Measurements from ENCODE around the gene KRTCAP2.
"Not testable (repeated sequence)": the region's sequence is repeated elsewhere in the genome, so short reads cannot be mapped to it uniquely, and the experiment has no call there.

The KRTCAP2 gene

DNA sequence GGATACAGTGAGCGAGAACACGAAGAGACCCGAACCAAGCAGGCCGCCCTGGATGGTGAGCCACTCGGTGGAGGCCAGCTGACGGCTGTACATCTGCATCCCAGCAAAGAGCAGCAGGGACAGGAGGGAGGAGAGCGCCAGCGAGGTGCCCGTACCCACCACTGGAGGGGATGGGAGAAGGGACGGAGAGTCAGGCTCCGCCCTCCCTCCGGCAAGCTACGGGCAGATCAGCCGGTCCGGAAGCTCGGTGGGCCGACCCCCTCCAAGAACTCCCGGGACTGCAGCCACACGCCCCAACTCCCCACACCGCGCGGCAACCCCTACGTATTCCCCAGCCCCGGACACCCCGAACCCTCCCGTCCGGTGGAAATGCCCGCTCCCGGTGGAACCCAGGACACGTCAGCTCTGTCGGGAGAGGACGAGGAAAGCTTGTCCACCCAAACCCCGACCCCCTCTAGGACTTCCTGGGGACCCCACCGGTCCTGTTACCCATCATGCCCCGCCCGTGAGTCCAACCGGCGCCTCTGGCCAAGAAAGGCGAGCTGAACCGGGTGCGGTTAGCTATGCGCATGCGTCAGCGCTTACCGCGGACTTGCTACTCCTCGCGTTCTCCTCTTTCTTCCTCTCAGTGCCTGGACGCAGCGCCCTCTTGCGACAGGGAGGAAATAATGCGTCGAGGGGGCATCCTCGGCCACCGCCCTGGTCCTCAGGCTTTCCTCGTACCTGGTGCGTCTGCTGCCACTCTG is at the start of gene KRTCAP2:
KRTCAP2 (minus strand) TSS at position 573 of the 746 bp plus-strand sequence; CDS start at position 493, 80 bp downstream.
- DNase-seq: peak; percentile 92 to 93

DNA sequence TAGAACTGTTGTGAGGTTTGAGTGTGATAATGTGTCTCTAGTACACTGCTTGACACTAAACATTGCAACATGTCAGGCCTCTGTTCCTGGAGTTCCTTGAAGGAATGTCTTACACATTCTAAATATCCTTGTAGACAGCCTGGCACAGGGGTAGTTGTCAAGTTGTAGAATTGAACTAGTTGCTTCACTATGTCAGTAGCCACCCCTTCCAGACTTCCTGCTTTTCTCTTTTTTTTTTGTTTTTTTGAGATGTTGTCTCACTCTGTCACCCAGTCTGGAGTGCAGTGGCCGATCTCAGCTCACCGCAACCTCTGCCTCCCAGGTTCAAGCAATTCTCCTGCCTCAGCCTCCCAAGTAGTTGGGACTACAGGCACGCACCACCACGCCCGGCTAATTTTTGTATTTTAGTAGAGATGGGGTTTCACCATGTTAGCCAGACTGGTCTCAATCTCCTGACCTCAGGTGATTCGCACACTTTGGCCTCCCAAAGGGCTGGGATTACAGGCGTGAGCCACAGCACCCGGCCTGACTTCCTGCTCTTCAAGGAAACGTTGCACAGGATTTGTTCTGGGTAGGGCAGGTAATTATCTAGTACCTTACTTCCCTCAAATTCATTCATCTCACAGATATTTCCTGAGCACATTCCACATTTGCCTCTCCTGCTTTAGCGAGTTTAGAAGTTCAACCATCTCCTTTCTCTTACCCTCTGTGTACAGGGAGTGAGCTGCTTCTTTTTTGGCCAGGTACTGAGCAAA is 47.3 kb upstream of the KRTCAP2 start:
- DNase-seq: not testable (repeated sequence)

DNA sequence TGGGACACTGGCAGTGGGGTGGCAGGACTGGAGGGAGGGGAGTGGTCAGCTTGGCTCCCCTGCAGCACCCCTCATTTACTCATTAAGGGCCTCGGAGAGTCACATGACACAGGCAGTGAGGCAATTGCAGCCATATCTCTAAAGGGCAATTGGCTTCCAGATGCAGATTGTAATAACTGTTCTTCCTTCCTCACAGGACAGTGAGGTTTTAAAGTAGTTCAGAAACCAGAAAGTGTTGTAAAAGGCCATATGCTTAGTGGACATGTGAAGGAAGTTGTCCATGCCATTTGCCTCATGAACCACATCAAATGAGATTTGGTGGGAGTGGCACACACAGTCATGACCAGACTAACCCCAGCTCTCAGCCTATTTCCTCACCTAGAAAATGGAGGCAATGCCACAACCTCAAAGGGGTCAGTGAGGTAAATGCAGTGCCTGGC is 46.5 kb upstream of the KRTCAP2 start:
- no peak for DNase-seq

DNA sequence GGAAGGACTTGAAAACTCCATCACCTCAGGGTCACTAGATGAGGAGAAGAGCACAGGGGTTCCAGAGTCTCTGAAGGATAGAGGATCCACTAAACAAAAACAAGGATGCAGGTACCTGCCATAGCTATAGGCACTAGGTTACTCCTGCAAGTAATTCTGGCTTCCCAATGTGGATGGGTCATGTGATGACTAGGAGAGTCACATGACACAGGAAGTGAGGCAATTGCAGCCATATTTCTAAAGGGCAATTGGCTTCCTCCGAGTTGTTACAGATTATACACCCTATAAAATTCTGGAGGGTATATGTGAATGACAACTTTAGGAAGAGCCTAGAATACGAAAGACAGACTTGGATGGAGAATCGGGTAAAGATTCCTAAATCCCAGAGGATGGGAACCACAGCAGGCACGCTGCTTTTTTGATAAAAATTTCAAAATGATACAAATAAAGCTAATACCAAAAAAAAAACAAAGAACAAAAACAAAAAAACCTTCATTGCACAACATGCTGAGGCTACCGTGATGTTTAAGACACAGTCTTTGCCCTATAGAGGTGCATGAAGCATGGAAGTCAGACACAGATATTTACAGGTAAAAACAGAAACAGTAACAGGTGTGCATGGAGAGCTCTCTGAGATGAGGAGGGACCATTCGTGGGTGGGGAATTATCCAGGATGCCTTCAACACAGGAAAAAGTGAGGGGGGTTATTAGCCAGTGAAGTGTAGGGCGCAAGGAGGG is 45.9 kb upstream of the KRTCAP2 start:
- DNase-seq: peak in 1 of 2 donors; percentile 41

DNA sequence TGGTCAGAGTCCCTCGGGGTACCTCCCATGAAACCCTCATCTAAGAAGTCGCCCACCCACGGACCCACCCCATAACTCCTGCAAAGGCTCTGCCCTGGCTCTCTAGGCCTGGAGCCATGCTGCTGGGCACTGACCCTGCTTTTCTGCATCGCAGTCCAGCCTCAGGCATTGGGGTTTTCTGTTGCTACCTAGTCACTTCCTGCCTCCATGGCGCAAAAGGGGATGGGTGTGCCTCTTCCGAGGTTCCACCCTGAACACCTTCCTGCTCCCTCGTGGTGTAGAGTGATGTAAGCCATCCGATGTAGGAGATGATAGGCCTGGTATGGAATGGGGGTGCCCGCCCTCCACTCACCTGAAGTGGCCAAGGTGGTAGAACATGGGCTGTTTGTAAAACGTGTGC is 41.6 kb upstream of the KRTCAP2 start:
- DNase-seq: not testable (repeated sequence)

DNA sequence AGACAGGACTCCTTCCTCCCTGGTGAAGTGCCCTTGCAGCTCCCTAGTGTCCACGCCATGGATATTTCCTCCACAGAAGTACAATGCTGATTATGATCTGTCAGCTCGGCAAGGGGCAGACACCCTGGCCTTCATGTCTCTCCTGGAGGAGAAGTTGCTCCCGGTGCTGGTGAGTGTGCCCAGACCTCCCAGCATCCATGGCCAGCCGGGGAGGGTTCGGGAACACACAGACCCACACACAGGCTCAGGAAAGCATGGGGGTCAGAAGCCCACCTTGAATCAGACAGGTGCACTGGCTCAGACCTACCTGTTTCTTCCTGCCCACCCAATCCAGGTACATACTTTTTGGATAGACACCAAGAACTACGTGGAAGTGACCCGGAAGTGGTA is 38.9 kb upstream of the KRTCAP2 start:
- not testable (repeated sequence) for DNase-seq

DNA sequence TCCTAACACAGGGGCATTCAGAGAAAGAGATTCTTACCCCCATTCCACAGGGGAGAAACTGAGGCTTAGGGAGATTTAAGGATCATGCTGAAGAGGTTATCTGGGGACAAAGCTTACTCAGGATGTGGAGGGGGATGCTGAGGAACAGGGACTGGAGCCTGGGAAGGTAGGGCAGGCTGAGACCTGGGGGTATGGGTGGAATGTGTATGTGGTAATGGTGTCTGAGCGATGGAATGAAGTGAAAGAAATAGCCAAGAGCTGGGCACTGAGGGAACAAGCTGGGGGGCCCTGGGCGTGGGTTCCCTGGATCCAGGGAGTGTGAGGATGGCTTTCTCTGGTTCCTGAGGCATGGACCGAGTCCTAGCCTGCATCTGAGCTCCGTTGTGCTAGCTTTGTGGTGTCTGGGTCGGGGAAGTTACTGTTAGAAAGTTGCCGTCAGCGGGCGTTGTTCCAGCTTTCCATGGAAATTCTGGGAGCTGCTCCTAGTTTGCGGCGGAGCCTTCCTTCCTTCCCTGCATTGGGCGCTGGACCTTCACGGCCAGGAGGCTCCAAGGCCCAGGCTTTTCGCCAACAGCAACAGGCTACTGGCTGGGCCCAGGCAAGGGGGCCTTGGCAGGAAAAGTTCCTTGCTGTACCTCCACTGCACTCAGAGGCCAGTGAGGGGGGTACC is 38.4 kb upstream of the KRTCAP2 start:
- DNase-seq: not testable (repeated sequence)

DNA sequence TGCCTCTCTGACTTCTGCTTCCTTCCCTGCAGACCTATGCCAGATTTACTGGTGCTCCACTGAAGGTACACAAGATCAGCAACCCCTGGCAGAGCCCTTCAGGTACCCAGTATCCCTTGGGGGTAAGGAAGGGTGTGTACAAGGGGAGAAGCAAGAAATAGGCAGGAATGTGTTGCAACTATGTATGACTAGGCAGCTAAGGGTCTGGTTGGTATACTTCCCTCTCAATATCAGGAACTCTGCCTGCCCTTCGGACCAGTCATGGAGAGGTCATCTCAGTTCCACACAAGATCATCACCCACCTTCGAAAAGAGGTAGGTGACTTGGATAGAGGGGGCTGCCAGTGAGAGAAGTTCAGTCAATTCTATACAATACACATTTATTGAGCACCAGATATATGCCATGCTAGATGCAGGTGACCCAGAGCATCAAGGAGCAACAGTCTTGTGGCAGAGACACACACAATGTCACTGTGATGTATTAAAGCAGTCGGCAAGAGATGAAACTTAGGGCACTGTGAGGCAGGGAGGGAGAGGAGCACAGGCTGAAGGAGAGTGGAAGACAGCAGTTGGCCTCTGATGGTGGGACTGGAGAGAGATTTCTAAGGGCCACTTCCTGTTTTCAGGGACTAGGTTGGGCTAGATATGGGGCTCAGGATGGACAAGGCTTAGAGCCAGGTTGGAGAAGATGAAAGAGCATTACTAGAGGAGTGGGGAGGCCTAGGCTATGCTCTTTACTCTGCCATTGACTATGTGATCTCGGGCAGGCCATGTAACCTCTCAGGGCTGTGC is 37.4 kb upstream of the KRTCAP2 start:
- no peak for DNase-seq

DNA sequence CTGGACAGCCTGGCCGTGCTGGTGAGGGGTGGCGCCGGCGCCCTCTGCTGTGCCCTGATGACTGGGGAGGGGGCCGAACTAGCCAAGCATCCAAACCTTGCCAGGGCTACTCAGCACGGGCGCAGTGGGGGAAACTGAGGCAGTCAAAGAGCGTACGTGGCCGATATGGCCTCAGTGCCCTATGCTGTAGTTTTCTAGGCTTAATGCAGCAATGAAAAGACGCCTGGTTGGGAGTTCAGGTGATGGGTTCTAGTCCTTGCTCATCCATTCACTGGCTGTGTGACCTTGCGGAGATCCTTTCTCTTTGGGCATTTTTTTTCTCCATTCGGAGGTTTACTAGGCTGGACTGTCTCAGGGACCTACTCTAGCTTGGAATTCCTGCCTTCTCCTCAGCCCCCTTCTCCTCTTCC is 36.2 kb upstream of the KRTCAP2 start:
- DNase-seq: no peak

DNA sequence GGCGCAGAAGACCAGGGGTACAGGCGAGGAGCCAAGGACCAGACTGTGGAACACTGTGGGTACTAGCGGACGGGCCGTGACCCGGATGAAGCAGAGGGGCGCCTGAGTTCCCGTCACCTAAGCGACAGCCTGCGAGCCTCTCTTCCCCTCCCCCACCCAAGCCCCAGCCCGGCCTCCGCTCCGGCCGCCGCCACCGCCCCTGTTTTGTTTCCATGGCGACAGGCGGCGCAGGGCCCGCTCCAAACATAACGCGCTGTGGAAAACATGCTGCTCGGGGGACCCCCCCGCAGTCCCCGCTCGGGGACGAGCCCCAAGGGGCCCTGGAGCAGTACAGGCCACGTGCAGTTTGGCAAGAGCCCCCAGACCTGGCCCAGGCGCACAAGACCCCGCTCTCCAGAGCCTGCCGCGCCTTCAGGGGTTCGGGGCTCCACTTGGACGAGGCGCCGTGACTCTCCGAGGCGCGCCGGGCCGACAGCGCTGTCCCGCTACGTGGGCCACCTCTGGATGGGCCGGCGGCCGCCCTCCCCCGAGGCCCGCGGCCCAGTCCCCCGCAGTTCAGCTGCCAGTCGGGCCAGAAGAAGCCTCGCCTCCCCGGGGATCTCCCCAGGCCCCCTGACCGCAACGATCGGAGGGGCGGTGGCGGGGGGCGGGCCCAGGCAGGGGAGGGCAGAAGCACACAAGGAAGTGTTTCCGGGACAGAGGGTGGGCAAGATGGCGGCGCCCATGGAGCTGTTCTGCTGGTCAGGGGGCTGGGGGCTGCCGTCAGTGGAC is 35.6 kb upstream of the KRTCAP2 start, which contains the start of gene MTX1:
MTX1 (plus strand) TSS at position 155 of the 771 bp plus-strand sequence; CDS start at position 265, 110 bp downstream.
- DNase-seq: peak; percentile 78 to 80

DNA sequence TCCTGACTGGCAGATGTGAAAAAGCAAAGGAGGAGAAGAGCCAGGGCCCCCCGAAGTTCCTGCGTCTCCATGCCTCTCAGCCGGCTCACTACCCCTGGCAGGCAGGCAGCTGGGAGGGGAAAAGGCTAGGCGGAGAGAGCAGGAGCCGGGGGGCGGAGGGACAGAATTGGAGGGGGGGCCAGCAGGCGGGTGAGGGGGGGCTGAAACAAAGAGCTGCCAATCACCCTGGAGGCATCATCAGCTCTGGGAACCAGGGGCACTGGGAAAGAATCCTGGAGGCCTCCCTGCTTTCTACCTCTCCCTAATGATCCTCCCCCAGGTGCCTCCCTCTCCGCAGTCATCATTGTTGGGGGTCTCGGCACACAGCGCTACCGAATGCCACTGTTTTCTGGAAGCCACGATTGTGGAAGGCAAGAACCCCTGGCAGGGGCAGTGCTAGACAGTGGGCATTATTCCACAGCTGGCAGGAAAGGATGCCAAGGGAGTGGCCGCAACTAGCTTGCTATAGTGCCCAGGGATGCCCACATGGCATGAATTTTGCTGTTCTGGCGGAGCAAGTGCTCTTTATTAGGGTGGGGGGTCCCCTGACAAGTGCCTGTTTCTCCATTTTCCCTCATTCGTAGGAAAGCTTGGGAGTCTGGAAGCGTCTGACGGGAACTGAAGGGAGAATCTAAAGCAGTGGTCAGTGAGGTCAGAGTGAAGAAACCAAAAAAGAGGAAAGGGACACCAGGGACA is 34.9 kb upstream of the KRTCAP2 start, which contains the start of gene THBS3:
THBS3 (minus strand) TSS at position 92 of the 735 bp plus-strand sequence; CDS start at position 71, 21 bp downstream.
- no peak for DNase-seq

DNA sequence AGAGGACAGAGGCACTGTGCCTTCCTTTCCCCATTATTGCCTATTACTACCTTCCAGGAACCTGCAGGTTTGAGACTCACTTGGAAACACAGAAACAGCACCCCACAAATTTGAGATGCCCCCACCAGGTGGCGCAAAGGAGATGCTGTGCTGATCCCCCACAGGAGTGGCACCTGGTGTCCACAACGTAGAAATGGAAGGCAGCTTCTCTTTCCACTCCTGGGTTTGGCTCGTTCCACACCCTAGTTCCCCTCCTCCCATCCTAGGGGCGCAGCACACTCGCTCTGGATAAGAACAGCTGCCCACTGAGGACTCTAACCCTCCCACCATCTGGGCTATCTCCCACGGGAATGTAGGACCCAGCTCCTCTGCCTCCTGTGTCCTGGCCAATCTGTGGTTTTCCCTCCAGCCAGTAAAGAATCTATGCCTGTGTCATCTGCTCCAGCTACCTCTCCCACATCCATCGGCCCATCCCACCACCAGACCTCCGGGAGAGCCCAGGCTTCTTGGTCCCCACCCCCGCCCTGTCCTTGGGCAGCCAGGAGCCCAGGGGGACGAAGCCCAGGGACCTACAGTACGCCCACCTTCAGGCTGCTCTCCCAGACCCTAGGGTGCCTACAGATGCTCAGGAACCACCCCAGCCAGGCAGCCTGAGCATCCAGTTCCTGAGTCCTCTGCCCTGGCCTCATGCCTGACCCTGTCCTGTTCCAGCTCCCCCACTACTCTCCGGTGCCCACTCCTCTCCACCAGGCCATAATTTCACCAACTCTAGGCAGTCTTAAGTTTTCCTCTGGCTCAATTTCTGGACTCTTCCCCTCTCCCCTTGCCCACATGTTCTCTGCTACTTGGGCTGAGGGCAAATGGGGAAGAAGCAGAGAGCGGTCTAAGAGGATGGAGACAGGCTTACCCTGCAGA is 34.0 kb upstream of the KRTCAP2 start:
- DNase-seq: peak; percentile 92 to 94

DNA sequence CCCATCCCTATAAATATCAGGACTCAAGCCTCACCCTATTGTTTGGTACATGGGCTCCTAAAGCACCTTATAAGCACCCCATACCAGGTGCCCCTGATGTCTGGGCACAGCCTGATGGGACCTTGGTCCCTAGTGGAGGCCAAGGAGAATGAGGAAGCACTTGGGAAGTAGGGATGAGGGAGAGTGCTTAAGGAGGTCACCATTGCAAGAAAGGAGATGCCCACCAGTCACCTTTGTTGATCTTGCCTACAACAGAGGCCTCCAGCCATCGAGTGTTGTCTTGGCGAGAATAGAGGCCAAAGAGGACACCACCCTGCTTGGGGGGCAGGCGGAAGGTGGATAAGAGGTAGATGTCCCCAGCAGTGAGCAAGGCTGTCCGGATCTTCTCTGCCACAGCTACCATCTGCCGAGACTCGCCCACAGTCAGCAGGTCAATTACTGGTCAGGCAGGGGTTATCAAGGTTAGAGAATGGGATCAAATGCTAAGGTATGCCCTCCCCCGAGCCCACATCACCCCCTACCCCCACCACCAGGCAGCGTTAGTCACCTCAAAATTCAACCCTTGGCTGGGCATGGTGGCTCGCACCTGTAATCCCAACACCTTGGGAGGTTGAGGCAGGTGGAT is 33.0 kb upstream of the KRTCAP2 start:
- no peak for DNase-seq

DNA sequence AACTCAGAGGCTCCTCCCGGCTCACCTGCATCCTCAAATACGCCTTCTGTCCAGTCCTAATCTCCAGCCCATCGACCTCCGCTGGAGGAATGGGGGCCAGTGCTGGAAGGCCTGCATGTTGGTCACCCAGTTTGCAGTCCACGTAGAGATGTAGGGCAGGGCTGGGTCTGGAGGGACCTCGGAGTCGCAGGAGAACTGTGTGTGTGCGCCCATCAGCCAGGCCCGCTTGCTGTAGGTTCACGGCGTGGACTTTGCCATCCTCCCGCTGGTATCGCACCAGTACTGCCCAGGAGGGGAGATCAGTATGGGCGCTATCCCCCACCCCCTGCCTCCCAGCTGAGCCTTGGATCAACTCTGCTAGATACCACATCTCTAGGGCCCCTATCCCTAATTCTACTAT is 31.9 kb upstream of the KRTCAP2 start:
- no peak for DNase-seq

DNA sequence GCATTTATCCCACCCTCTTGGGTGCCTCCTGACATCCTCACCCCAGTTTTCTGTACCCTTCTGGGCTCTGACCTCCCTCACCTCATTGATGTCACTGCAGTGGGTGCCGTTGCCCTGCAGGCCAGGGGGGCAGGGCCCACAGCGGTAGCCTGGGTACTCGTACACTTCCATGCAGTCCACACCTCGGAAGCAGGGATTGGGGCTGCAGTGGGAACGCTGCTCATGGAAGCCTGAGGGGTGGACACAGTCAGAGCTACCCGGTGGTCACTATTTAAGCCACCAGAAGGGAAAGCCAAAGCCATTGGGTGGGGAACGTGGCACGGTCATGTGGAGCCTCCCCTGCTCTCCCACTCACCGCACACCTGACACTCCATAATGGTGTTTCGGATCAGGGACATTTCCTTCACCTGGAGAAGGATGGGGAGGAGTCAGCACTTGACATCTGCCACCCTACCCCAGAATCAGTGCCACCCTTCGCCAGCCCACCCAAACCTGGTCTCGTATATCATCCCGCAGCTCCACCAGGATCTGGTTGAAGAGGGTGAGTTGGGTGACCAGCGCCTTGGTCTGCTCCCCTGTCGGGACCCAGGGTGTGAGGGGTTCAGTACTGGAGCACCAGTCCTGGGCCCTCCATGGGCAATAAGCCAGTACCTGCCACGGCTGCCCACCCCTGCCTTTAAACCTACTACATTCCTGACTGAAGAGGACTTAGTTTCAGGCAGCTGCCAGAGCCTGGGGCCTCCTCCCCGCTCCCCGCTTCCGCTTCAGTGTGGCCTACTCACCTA is 29.8 kb upstream of the KRTCAP2 start:
- no peak for DNase-seq

DNA sequence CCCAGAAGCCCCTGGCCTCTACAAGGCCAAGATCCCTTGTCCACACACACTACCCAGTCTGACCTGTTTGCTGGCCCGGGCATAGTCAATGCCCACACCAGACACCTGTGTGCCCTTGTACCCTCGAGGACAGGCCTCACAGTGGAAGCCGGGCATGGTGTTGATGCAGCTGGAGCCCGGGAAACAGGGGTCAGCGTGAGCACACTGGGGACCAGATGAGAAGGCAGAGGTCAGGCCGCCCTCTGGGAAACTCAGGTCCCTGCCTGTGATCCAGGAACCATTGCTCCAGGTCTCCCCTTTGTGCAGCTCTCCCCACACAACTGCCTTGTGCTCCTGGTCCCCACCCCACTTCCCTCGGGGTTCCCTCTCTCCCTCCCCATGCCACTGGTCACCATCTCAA is 29.1 kb upstream of the KRTCAP2 start:
- DNase-seq: no peak

DNA sequence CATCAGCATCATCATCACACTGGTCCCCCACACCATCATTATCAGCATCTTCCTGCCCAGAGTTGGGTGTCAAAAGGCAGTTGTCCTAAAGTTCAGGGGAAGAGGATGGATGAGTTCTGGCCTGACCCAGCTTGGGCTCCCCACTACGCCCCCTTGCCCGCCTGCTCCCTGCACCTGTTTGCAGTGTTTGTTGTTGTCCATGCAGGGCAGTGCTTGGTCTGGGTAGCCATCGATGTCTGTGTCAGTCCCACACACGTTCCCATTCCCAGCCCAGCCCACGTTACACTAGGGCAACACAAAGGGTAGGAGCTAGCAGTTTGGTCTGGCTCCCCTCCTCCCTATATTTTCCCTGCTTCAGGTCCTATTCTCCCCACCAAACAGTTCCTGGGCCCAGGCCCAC is 27.8 kb upstream of the KRTCAP2 start:
- no peak for DNase-seq

DNA sequence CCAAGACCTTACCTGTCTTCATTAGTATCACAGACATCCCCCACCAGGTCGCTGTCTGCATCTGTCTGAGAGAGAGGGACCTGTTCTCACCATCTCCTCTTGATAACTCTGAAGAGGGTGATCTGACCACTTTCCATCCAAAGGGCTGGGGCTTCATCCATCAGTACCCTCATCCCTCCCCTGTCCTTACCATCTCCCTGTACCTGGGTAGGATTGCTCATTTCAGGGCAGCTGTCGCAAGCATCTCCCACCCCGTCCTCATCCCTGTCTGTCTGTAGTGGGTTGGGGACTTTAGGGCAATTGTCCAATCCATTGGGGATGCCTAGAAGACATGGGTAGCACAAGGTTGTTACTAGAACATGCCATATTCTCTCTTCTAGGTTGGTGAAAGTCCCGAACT is 26.7 kb upstream of the KRTCAP2 start:
- DNase-seq: no peak
